HL-60/S4 (cell line): Measurements from ENCODE around the gene EFCAB12.
"Not testable (repeated sequence)": the region's sequence is repeated elsewhere in the genome, so short reads cannot be mapped to it uniquely, and the experiment has no call there.

Experiments used
- in situ Hi-C: fragments of 300-500 bp; cut with MboI; formaldehyde crosslinking; loops from 2 replicates; pipeline ENCODE4 v1.14.3; 2022; ENCODE audit warnings: low sequenced_read_pairs

The EFCAB12 gene

DNA sequence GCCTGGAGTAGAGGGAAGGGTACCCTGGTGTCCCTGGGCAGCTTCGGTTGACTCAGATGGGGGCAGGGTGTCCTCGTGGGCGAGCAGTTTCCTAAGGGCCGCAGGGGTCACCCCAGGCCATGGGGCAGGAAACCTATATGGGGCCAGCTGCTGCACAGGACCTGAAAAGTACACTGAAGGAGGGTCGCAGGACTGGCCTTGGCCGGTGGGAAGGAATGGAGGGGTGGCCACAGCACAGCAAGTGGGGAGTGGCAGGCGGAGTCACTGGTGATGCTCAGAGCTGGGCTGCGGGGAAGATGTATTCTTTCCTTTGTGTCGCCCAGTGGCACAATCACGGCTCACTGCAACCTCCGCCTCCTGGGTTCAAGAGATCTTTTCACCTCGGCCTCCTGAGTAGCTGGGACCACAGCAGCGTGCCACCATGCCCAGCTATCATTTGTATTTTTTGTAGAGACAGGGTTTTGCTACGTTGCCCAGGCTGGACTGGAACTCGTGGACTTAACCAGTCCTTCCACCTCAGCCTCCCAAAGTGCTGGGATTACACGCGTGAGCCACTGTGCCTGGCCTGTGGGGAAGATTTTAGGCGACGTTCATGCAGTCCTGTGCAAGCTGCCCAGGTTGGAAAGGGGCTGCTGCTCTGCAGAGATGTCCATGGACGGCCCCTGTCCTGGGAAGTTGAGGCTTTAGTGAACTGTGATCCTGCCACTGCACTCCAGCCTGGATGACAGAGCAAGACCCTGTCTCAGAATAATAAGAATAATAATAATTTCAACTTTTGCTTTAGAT is 57.2 kb downstream of the EFCAB12 start:
- in situ Hi-C loops: no loop called here

DNA sequence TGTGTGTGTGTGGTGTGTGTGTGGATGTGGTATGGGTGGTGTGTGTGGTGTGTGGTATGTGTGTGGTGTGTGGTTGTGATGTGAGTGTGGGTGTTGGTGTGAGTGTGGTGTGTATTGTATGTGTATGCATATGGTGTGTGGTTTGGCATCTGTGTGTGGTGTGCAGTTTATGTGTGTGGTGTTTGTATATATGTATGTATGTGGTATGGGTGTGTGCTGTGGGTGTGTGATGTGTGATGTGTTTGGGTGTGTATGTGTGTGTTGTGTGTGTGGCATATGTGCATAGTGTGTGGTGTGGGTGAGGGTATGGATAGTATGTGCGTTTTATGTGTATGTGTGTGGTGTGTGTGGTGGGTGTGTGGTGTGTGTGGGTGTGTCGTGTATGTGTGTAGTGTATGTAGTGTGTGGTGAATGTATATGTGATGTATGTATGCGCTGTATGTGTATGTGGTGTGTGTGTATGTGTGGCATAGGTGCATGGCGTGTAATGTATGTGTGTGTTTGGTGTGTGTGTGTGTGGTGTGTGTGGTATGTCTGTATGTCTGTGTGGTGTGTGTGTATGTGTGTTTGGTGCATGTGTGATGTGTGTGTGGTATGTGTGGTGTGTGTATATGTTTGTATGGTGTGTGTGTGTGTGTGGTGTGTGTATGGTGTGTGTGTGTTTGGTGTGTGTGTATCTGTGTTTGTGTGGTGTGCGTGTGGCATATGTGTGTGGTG is 58.0 kb downstream of the EFCAB12 start:
- in situ Hi-C loops: no loop called here

DNA sequence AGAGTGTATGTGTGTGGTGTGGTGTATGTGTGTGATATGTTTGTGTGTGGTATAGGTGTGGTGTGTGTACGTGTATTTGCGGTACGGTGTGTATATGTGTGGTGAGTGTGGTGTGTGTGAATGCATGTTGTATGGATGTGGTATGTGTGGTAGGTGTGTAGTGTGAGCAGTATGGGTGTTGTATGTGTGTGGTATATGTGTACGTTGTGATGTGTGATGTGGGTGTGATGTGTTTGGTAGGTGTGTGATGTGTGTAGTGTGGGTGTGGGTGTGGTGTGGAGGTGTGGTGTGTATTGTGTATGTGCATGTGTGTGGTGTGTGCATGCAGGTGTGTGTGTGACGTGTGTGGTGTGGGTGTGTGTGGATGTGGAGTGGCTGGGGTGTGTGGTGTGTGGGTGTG is 58.7 kb downstream of the EFCAB12 start:
- in situ Hi-C loops: no loop called here

DNA sequence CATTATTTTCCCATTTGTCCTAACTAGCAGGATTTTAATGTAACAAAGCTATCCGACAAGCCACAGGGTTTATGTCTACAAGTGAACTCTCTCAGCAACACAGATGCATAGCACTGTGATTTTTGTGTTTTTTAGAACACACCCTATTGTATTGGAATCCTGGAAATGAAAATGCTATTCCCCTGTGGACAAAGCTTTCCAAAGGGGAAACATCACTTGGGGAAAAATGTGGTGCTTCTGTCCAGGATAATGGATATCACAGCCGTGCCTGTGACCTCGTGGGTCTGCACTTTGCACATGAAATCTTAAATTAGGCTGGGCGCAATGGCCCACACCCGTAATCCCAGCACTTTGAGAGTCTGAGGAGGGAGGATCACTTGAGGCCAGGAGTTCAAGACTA is 60.6 kb downstream of the EFCAB12 start:
- in situ Hi-C loops: no loop called here

DNA sequence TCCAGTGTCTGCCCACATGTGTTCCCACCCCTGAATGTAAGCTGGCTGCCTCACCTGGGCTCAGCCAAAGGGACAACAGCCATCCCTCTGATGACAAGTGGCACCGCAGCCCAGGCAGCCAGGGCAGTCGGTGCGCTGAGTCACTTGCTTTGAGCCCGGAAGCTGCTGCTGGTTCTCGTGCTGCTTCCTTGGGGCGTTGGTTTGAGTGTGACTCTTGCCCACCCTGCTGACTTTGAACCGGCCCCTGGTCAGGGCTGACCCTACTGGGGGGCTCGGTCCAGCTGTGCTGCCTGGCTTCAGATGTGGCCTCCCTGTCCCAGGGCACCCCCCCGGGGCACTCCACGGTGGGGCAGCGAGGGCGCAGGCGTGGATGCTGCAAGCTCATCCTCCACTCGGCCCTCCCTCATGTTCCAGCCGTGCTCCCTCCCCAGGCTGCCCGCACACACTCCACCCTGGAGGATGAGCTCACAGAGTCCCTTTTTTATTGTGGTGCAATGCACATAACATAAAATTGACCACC is 62.1 kb downstream of the EFCAB12 start:
- in situ Hi-C loops: no loop called here

DNA sequence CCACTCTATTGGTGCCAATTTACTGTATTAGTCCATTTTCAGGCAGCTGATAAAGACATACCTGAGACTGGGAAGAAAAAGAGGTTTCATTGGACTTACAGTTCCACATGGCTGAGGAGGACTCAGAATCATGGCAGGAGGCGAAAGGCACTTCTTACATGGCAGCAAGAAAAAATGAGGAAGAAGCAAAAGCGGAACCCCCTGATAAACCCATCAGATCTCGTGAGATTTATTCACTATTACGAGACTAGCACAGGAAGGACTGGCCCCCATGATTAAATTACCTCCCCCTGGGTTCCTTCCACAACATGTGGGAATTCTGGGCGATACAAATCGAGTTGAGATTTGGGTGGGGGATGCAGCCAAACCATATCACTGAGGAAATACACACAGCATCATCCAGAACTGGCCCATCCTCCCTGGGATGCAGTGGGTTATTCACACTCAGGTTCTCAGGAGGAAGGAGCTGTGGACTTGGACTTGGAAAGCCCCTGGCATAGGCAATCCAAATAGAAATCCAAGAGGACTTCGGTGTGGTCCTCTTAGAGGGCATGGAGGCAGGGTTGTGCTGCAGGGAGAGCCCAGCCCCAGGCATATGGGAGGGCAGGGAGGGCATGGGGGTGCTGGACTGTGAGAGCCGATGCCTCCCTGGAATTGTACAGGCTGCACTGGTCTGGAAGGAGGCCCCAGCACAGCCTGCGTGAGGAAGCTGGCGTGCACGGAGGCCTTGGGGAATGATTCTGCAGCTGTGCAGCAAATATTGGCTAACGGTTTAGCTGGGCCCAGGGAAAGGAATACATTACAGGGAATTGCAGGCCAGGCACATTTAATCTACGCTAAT is 62.9 kb downstream of the EFCAB12 start:
- in situ Hi-C loops: no loop called here

DNA sequence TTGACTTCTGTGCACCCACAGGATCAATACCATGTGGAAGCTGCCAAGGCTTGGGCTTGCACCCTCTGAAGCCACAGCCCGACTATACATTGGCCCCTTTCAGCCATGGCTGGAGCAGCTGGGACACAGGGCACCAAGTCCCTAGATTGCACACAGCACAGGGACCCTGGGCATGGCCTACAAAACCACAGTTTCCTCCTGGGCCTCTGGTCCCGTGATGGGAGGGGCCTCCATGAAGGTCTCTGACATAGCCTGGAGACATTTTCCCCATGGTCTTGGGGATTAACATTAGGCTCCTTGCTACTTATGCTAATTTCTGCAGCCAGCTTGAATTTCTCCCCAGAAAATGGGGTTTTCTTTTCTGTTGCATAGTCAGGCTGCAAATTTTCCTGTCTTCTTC is 63.6 kb downstream of the EFCAB12 start:
- in situ Hi-C loops: not testable (repeated sequence)

- in situ Hi-C loops: not testable (repeated sequence)
Observed at GRCh38 chr3:129363356-129363755, 65.1 kb downstream of the EFCAB12 start.

DNA sequence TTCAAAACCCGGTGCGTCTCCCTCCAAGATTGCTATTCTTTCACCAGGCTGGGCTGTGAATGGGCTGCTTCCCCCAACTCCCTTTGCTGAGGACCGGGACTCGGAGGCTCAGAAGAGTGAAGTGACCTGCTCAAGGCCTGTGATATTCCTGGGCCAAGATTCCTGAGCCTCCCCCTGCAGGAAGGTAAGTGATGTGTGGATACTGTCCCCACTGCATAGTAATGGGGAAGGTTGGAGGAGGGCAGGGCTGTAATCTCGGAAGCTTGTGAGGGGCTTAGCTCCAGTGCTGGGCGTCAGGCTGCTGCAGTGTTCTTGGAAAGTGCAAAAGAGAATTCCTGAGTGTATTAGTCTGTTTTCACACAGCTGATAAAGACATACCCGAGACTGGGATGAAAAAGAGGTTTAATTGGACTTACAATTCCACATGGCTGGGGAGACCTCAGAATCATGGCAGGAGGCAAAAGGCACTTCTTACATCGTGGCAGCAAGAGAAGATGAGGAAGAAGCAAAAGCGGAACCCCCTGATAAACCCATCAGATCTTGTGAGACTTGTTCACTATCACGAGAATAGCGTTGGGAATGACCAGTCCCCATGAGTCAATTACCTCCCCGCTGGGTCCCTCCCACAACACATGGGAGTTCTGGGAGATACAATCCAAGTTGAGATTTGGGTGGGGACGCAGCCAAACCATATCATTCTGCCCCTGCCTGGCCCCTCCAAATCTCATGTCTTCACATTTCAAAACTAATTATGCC is 67.6 kb downstream of the EFCAB12 start:
- in situ Hi-C loops: no loop called here

GRCh38 chr3:129360171-129360611 is 68.2 kb downstream of the EFCAB12 start:
- in situ Hi-C loops: no loop called here

GRCh38 chr3:129358772-129359371 is 69.6 kb downstream of the EFCAB12 start:
- in situ Hi-C loops: no loop called here

GRCh38 chr3:129358177-129358771 is 70.2 kb downstream of the EFCAB12 start:
- in situ Hi-C loops: no loop called here

GRCh38 chr3:129357616-129358015 is 70.8 kb downstream of the EFCAB12 start:
- in situ Hi-C loops: no loop called here

DNA sequence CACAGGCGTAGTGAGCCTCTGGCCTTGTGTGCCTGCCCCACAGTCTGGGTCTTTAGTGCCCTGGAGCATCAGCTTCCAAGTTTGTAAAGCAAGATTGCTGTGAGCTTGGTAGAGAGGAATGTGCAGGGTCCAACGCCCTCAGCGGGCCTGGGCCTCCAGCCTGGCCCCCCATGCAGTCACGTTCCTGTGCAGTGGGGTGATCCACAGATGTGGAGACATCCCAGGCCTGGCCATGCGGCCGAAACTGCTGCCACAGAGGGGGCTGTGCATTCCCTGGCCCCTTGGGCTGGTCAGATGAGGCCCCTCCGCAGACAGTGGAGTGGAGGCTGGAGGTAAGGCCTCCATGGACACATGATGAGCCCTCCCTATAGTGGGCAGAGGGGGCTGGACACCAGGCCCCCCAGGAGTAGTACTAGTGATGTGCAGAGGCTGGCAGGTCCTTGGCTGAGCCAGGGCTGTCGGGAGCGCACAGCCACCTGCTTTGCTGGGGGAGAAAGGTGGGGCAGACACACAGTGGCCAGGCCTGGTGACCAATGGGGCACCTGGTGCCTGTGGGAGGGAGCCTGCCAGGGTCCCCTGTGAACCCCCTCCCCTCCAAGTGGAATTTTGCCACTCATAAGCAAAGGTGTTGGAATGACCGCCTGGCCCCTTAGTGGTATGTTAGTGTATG is 71.5 kb downstream of the EFCAB12 start:
- in situ Hi-C loops: no loop called here

DNA sequence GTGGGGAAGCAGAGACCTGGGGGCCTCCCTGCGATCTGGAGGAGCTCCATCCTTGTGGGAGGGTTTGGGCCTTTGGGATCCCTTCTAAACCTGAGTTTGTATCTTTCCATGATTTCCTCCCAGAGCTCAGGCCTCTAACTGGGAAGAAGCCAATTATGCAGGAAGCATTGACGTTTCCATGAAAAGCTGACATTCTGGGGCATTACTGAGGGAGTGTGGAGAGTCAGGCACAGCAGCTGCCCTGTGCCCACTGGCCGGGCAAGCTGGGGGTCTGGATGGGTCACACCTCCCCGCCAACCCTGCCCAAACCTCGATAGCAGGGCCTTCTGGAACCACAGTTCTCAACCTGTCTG is 74.9 kb downstream of the EFCAB12 start:
- in situ Hi-C loops: no loop called here

DNA sequence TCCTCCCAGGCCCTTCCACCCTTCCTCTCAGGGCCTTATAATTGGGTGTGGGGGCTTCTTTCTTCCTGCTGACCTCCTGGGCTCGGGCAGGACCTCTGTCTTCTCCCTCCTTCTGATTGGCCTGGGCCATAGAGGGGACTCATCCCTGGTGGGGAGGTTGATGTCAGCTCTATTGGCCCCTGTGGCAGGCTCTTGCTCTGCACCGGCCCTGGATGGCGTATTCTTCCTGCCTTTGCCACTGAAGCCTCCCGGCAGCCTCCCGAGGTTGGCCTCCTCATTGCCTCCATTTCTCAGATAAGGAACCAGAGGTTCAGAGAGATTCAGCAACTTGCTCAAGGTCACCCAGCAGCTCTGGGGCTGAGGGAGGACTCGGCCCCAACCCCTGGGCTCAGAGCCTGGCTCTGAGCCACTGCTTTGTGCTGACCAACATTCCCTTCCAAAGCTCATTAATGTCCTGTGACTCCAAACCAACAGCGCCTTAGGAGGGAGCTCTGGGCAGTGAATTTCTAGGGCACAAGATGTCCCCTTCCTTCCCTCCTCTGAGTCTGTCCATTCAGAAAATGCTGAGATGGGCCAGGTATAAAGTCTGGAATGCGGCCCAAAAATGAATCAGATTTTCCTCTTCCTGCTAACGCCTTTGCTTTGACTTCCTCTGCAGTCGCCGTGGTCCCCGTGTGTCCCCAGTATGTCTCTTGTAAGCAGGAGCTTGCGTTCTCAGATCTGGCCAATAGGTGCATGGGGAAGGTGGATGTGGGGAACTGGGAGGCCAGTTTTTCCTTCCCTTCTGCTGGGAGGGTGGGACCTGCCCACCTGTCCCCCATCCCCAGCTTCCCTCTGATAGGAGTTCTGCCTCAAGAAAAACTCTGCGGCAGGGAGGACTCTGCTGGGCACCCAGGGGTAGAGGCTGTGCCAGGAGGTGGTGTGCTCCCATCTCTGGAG is 75.5 kb downstream of the EFCAB12 start:
- in situ Hi-C loops: no loop called here

DNA sequence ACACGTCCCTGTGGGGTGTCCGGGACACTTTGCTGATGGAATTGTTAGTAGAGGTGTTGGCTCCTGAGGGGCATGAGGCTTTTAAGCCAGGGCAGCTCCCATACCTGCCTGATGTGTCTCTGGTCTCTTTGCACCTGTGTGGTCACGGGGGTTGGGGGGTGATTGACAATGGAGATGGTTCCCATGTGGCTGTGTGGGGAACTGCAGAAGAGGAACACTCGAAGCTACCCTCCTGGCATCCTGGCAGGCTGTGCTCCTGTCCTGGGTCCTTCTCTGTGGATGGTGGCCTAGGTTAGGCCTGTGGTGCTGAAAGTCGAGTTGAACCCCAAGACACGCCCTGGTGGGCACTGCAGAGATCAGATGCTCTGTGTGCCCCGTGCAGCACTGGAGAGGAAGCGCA is 76.4 kb downstream of the EFCAB12 start:
- in situ Hi-C loops: no loop called here
